Transverse colon (tissue), 4 donors: ENCODE measurements around the gene CDH6. TPM values are rescaled to one million over a fixed set of nuclear protein-coding genes. Genes with fewer than 3 reads are reported as not detected.

Source experiments
- DNase-seq: peaks from one replicate; pipeline ENCODE4 v3.0.0-alpha.2; 2019
- H3K27ac ChIP-seq, 4 donors: fragments of 200-600 bp; sonication (generic); 2 replicates each; pipeline ENCODE4 v1.5.1; 2016 to 2018; ENCODE audit warnings: inconsistent platforms in 4 of 4
- H3K27me3 ChIP-seq: fragments of 200-600 bp; sonication (generic); 2 replicates; pipeline ENCODE4 v1.5.1; 2017; ENCODE audit warnings: inconsistent platforms
- H3K36me3 ChIP-seq, 4 donors: fragments of 200-600 bp; sonication (generic); 2 replicates each; pipeline ENCODE4 v1.5.1; 2017 to 2019; ENCODE audit warnings: inconsistent platforms in 4 of 4
- H3K4me1 ChIP-seq, 4 donors: fragments of 200-600 bp; sonication (generic); 2 replicates each; pipeline ENCODE4 v1.5.1; 2017 to 2020; ENCODE audit warnings: inconsistent platforms in 4 of 4
- H3K4me3 ChIP-seq, 4 donors: fragments of 200-600 bp; sonication (generic); 1 replicate in 1 of 4; 2 replicates in 3 of 4; pipeline versions ENCODE4 v1.5.1 to v1.6.1; 2017 to 2019; ENCODE audit warnings: inconsistent platforms in 4 of 4
- H3K9me3 ChIP-seq, 2 donors: fragments of 200-600 bp; sonication (generic); 2 replicates each; pipeline ENCODE4 v1.5.1; 2017 to 2019; ENCODE audit warnings: inconsistent platforms in 2 of 2
- EP300 ChIP-seq: sonication (generic); formaldehyde crosslinking; IDR thresholded peaks from one replicate; pipeline ENCODE4 v1.6.1; 2017; ENCODE audit warnings: antibody characterized with exemption, low read depth
- POLR2A ChIP-seq: fragments of 450-650 bp; IDR thresholded peaks from one replicate; pipeline ENCODE4 v1.6.1; 2016; ENCODE audit warnings: antibody characterized with exemption, mild to moderate bottlenecking, moderate library complexity
- POLR2AphosphoS5 ChIP-seq, 3 donors: sonication (generic); formaldehyde crosslinking; IDR thresholded peaks; one replicate each; pipeline ENCODE4 v1.6.1; 2016; ENCODE audit warnings: antibody characterized with exemption in 3 of 3
- whole genome bisulfite sequencing, 2 donors: methylation state at CpG; one replicate each; pipeline ENCODE4 v1.1.5; 2018; ENCODE audit warnings: low coverage in 1 of 2; 5-methylcytosine and 5-hydroxymethylcytosine counted together
- in situ Hi-C, 4 donors: fragments of 200-750 bp; cut with MboI; loops; one replicate each; pipeline versions ENCODE4 v1.15.0 to v1.15.1; 2017; ENCODE audit warnings: low sequenced_read_pairs in 3 of 4, low pct_ligation_motif_present in 1 of 4, low pct_unique_long_range_greater_than_20kb in 1 of 4
- intact Hi-C: fragments of 100-400 bp; cut with DNase I; formaldehyde crosslinking; loops from one replicate; pipeline ENCODE4 v1.15.1; 2023; ENCODE audit warnings: low total_unique reads
- total RNA-seq, 4 donors: library from RNA; depleted of rRNA; stranded (reverse); fragments of >200 nt; gene quantifications; one replicate each; pipeline ENCODE4 v1.1.0, GENCODE V29; 2016
- TF ChIP-seq, protein P1 (sequence below), 5 experiments: fragments of 200-600 bp in 3 of 5; fragments of 450-650 bp in 2 of 5; sonication (generic) in 3 of 5; IDR thresholded peaks; 1 replicate in 2 of 5; 2 replicates in 3 of 5; pipeline ENCODE4 v1.5.1; 2016 to 2017; ENCODE audit warnings: antibody characterized with exemption in 5 of 5, inconsistent platforms in 3 of 5, mild to moderate bottlenecking in 2 of 5, moderate library complexity in 1 of 5

CDH6 gene
- total RNA-seq, 4 donors from 2014 or later = 0.60 to 1.2 (median 0.93) TPM

DNA sequence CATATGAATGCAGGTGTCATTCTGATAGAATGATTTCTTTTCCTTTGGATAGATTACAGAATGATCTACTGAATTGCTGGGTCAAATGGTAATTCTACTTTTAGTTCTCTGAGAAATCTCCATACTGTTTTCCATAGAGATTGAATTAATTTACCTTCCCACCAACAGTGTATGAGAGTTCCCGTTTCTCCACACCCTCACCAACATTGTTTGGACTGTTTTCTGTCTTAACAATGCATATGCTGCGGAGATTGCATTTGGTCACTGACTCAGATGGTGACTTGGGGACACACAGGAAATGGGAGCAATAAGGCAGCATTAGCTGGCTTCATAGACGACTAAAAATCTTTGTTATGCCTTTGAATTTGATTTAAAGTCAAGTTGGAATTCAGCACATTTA is 95.9 kb downstream of the CDH6 start:
- TF ChIP-seq EP300 (no peak), POLR2A (no peak), POLR2AphosphoS5 (IDR thresholded peaks at IDR 0.05) (no peak)
- TF ChIP-seq, protein P1, sequence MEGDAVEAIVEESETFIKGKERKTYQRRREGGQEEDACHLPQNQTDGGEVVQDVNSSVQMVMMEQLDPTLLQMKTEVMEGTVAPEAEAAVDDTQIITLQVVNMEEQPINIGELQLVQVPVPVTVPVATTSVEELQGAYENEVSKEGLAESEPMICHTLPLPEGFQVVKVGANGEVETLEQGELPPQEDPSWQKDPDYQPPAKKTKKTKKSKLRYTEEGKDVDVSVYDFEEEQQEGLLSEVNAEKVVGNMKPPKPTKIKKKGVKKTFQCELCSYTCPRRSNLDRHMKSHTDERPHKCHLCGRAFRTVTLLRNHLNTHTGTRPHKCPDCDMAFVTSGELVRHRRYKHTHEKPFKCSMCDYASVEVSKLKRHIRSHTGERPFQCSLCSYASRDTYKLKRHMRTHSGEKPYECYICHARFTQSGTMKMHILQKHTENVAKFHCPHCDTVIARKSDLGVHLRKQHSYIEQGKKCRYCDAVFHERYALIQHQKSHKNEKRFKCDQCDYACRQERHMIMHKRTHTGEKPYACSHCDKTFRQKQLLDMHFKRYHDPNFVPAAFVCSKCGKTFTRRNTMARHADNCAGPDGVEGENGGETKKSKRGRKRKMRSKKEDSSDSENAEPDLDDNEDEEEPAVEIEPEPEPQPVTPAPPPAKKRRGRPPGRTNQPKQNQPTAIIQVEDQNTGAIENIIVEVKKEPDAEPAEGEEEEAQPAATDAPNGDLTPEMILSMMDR (IDR thresholded peaks at IDR 0.05) = no peak
- Histone ChIP-seq H3K27ac (no peak overlapping the region), H3K36me3 (no peaks in the 10 kb centered on the region), H3K9me3 (no peaks in the 10 kb centered on the region), H3K4me3 (no peak overlapping the region), H3K27me3 (no peaks in the 10 kb centered on the region), H3K4me1 (no peaks in the 10 kb centered on the region)
- intact Hi-C loops (no loop called here), in situ Hi-C loops (no loop called here)
- WGBS, 2 donors = 68 to 79% methylated on average over 3 of the region's 3 CpGs
- DNase-seq = no peak

DNA sequence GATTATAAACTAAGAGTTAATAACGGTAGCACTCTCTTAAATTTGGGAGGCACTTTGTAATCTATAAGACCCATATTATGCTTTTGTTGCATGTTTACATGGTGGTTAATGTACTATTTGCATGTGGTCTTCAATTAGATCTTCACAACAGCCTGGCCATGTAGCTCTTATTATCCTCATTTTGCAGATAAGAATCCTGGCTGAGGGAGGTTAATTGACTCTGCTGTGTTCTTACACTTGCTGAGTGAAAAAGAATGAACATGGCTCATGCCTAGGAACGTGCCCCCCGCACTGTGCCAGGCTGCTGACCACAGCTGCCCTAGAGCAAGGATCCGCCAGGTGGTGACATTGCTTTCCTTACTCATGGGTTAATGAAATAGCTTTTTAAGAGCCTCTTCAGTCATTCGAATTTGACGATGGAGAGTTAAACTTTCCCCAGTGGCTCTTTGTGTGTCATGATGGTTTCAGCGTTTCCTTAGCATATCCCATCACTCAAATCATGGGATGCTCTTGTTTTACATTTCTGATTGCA is 97.9 kb downstream of the CDH6 start:
- no peak for TF ChIP-seq POLR2AphosphoS5 (IDR thresholded peaks at IDR 0.05)
- TF ChIP-seq POLR2A = no peak
- TF ChIP-seq EP300 = no peak
- TF ChIP-seq, protein P1 (IDR thresholded peaks at IDR 0.05) = no peak
- H3K27me3 ChIP-seq = no peaks in the 10 kb centered on the region
- WGBS, 2 donors = 66 to 77% methylated on average over 4 to 7 of the region's 7 CpGs
- no peaks in the 10 kb centered on the region for H3K4me1 ChIP-seq
- no peak overlapping the region for H3K27ac ChIP-seq
- H3K4me3 ChIP-seq = no peak overlapping the region
- intact Hi-C loops (no loop called here), in situ Hi-C loops (no loop called here)
- no peaks in the 10 kb centered on the region for H3K9me3 ChIP-seq
- no peak for DNase-seq
- no peaks in the 10 kb centered on the region for H3K36me3 ChIP-seq

DNA sequence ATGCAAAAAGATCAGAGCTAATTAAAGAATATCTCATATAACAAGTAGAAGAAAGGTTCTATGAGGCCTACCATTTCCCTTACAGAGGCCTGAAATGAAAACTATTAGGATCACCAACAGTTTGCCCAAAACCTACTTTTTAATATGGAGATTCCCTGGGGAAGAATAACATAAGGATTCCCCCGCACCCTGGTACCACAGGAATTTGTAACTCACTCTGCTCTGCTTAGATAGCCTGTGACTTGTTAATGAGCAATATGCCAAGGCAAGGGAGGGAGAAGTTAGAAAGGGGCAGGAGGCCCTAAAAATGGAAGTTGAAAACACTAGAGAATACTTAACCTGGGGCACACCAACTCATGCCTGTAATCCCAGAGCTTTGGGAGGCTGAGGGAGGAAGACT is 107.0 kb downstream of the CDH6 start:
- no peaks in the 10 kb centered on the region for H3K4me1 ChIP-seq
- in situ Hi-C loops (no loop called here), intact Hi-C loops (no loop called here)
- no peaks in the 10 kb centered on the region for H3K27me3 ChIP-seq
- H3K27ac ChIP-seq = no peak overlapping the region
- H3K9me3 ChIP-seq = no peaks in the 10 kb centered on the region
- no peak for TF ChIP-seq EP300
- TF ChIP-seq POLR2AphosphoS5 (IDR thresholded peaks at IDR 0.05) = no peak
- no peak for TF ChIP-seq POLR2A
- TF ChIP-seq, protein P1 (IDR thresholded peaks at IDR 0.05) = no peak
- DNase-seq = no peak
- WGBS, 2 donors = 74 to 86% methylated on average over 1 of the region's 1 CpG
- no peak overlapping the region for H3K4me3 ChIP-seq
- no peaks in the 10 kb centered on the region for H3K36me3 ChIP-seq

DNA sequence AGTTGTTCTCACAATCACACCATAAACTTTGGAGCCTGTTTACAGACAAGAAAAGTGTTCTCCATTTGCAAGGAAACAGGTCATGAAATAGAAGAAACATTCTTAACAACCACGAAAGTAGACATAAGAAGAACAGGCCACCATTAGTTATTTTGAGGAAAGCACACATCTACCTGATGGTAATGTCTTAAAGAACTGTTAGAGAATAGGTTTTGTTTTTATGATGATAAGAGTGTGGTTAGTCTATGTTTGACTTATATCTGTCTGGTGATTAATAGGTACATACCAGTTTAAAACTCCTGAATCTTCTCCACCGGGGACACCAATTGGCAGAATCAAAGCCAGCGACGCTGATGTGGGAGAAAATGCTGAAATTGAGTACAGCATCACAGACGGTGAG is 108.3 kb downstream of the CDH6 start:
- no peaks in the 10 kb centered on the region for H3K9me3 ChIP-seq
- no peaks in the 10 kb centered on the region for H3K36me3 ChIP-seq
- H3K27ac ChIP-seq = no peak overlapping the region
- 56 to 73% methylated on average over 3 to 5 of the region's 5 CpGs for WGBS, 2 donors
- TF ChIP-seq, protein P1 (IDR thresholded peaks at IDR 0.05) = no peak
- TF ChIP-seq EP300 = no peak
- no peak for TF ChIP-seq POLR2AphosphoS5 (IDR thresholded peaks at IDR 0.05)
- no peak for TF ChIP-seq POLR2A
- no peaks in the 10 kb centered on the region for H3K27me3 ChIP-seq
- no peak for DNase-seq
- H3K4me1 ChIP-seq = no peaks in the 10 kb centered on the region
- intact Hi-C loops = no loop called here
- no peak overlapping the region for H3K4me3 ChIP-seq
- in situ Hi-C loops = no loop called here
